HG03066 (cell line): ENCODE data around the gene KCNQ1OT1.

Source experiments
- ATAC-seq: cut with Tn5 transposase; IDR thresholded peaks from one replicate; pipeline ENCODE4 v1.9.1; 2021; ENCODE audit warnings: low read depth; ENCODE audit not compliant: unreplicated experiment

KCNQ1OT1 gene

DNA sequence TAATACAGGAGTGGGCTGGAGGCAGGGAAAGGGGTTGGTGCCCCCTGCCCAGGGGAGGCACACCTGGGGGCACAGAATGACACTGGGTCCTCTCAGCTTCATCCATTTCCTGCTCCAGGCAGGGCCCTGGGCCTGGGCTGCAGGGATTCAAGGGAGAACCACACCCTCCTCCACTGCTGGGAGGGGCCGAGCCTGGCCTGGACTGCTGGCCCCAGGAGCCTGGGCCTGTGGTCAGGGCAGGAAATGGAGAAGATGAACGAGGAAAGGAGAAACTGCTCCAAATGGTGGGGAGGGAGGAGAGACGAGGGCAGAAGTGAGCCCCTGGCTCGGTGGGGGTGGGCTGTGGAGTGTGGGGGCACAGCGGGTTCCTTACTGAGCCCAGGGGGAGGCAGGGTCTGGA is 38.1 kb upstream of the KCNQ1OT1 start:
- ATAC-seq = no peak

- no peak for ATAC-seq
These were observed 37.4 kb upstream of the KCNQ1OT1 start for GRCh38 chr11:2737226-2737590.

GRCh38 chr11:2736577-2737225 is 36.9 kb upstream of the KCNQ1OT1 start:
- no peak for ATAC-seq

DNA sequence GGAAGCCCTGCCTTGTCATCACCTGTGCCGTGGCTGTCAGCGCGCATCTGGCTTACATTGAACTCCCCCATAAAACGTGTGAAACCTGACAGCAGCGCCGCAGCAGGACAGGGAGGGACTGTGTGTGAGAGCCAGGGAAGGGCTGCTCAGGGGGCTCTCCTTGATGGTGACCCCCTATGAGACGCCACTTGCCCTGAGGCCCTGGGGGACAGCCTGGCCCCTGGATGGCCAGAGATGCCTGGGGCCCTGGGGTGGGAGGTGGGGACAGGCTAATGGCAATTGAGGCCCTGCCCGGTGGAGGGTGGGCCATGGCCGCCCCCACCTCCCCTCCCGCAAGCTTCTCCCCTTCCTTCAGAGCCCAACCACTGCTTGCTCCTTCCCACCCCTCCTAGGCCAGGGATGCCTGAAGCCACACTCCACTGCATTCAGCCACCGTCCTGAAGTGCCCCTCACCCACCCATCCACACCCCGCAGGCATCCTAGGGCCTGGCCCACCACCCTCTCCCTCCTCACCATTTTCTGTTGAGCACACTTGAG is 35.3 kb upstream of the KCNQ1OT1 start:
- ATAC-seq = no peak

GRCh38 chr11:2734181-2735052 is 34.6 kb upstream of the KCNQ1OT1 start:
- ATAC-seq = no peak

DNA sequence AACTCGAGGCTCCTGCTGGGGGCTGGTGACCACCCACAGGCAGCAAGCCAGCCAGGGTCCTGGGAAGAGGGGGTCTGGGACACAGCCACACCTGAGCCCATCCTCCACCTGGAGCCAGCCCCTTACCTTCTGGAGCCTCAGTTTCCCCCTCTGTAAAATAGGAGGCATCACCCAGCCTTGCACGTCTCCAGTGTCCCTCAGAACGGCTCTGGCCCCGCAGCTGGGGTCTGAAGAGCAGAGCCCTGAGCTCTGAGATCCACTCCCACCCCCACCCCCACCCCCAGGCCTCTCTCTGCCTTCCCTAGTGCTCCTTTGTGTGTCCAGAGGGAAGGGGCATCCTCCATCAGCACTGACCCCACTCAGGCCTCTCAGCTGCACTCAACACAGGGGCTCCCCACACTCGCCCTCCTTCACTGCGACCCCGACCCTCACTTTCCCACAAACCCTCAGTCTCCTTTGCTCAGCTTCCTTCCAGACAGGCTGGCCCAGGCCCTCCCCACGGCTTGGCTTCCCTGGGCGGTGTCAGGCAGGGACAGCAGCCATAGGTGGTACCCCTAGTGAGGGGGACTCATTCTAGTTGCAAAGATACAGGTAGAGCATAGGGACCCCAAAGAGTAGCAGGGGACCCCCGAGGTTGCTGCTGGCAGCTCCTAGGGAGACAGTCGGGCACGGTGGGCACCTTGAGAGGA is 33.3 kb upstream of the KCNQ1OT1 start:
- ATAC-seq = no peak

GRCh38 chr11:2732261-2732939 is 32.6 kb upstream of the KCNQ1OT1 start:
- no peak for ATAC-seq

DNA sequence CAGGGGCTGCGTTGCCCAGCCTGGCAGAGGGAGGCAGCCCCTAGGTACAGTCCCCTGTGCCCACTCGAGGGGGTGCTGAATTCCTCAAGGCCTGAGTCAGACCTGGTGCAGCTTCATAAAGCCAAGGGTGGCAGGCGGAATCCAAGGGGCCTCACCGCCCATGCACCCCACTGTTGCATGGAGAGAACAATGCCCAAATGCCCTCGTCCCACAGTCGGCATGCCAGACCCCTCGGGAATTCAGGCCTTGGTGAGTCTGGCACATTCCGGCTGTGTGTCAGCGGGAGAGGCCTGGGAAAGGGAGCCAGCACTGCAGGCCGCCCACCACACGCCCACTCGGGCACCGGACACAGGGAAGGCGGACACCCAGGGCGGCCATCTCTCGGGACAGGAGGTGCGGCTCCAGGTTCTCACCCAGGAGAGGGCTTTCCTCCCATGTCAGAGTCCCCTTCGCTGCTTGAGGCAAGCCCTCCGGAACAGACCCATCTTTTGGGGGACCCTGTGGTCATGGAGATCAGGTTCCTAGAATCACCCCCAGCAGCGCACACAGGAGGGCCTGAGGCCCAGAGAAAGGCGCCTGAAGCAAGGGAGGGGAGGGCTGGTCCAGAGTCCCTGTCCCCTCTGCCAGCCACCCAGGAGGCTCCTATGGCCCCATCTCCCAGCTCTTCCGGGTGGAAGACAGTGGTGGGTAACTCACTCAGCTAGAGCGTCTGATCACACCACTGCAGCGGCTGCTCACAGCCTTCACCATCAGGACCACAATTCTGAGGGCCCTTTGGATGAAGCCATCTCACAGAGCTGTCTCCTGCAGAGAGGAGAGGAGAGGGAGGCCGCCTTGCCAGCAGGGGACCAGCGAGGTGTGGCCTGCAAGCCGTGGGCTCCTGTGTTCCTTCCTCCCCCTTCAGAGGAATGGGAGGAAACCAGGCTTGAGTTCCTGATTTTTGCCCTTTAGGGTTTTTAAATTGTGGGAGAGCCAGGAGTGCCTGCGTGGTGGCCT is 31.6 kb upstream of the KCNQ1OT1 start:
- no peak for ATAC-seq

- ATAC-seq = no peak
These were observed 30.7 kb upstream of the KCNQ1OT1 start for GRCh38 chr11:2730272-2731129.

DNA sequence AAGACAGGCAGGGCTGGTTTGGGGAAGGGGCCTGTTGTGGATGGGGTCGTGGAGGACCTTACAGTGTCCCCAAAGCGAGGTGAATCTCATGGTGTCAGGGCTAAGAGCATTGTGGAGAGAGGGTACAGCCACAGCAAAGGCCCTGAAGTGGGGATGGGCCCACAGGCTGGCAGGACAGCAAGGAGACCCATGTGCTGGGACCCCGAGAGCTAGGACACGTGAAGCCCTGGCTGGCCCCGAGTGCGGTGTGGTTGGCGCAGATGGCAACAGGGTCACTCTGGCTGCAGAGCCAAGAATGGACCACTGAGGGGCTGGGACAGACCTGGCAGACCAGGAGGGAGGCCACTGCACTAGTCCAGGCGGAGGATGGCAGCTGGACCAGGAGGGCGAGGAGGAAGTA is 30.0 kb upstream of the KCNQ1OT1 start:
- no peak for ATAC-seq

DNA sequence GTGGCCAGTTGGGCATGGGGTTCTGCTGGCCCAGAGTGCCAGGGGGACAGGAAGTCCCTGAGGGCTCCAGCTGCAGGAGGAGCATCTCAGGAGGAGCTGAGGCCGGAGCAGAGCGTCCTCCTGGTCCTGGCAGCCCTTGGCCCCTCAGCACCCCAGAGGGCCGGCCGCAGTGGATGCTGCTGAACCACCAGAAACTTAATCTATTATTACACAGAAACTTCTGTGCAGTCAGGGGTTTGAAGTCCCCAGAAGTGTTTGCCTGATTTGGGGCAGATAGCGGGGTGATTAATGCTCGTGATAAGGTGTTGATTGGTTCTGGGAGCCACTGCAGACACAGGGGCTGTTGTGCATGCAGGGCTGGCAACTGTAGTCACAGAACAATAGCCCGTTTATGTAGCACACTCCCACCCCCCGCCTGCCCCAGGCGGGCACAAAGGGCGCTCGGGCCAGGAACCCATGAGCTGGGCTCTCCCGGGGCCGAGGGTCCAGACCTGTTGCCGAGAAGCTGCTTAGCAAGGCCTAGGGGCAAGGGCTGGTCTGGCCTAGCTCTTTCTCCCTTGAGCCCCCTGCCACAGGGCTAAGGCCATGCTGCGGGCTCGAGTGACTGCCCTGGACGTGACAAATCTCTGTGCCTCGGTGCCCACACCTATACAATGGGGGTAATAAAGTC is 29.0 kb upstream of the KCNQ1OT1 start:
- no peak for ATAC-seq

DNA sequence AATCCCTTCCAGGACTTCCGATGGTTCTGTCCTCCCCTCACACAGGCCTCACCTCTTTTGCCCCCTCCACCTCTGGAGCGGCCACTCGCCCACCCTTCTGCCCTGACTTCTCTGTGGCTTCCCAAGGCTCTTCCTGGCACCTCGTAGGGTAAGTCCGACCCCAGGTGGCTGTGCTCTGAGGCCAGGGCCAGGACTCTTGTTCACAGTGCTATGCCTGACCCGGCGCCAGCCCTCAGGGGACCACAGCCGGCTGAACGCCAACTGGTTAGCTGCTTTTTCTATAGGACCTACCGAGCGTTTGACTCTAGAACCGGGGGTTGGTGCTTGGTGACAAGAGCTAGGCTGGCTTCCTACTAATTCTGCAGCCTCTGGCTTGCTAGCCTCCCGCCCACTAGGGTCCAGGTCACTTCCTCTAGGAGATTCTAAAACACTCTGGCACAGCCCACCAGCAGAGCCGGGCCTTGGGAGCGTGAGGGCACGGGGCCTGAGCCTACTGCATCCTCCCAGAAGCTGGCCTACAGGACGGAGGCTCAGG is 28.4 kb upstream of the KCNQ1OT1 start:
- ATAC-seq = no peak

GRCh38 chr11:2726964-2727363 is 27.2 kb upstream of the KCNQ1OT1 start:
- ATAC-seq = no peak

- ATAC-seq = no peak
These were observed 25.8 kb upstream of the KCNQ1OT1 start for GRCh38 chr11:2725368-2726300.

GRCh38 chr11:2724653-2725367 is 25.0 kb upstream of the KCNQ1OT1 start:
- ATAC-seq = no peak

- ATAC-seq = no peak
These were observed 24.3 kb upstream of the KCNQ1OT1 start for GRCh38 chr11:2724104-2724503.
